ENCODE results near the gene BNC1. TPM values are rescaled to one million over a fixed set of nuclear protein-coding genes. Genes with fewer than 3 reads are reported as not detected.

Gene BNC1
- total RNA-seq, 1 donor from 2014 or later, result 0.11 TPM

- Histone ChIP-seq H3K4me3 (no peak overlapping the region), H3K4me1 (peaks cover 11% of the 10 kb centered on the region), H3K27me3 (ENCODE audit: low read depth) (peaks cover 43% of the 10 kb centered on the region), H3K27ac (replicated peaks) (no peak overlapping the region), H3K9me3 (replicated peaks) (peaks cover 4% of the 10 kb centered on the region), H3K36me3 (no peaks in the 10 kb centered on the region)
- no peak for DNase-seq
- TF ChIP-seq, protein P1, sequence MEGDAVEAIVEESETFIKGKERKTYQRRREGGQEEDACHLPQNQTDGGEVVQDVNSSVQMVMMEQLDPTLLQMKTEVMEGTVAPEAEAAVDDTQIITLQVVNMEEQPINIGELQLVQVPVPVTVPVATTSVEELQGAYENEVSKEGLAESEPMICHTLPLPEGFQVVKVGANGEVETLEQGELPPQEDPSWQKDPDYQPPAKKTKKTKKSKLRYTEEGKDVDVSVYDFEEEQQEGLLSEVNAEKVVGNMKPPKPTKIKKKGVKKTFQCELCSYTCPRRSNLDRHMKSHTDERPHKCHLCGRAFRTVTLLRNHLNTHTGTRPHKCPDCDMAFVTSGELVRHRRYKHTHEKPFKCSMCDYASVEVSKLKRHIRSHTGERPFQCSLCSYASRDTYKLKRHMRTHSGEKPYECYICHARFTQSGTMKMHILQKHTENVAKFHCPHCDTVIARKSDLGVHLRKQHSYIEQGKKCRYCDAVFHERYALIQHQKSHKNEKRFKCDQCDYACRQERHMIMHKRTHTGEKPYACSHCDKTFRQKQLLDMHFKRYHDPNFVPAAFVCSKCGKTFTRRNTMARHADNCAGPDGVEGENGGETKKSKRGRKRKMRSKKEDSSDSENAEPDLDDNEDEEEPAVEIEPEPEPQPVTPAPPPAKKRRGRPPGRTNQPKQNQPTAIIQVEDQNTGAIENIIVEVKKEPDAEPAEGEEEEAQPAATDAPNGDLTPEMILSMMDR (IDR thresholded peaks at IDR 0.05; ENCODE audit: borderline replicate concordance), result no peak
- intact Hi-C loops (cut with micrococcal nuclease), result no loop called here
Observed at GRCh38 chr15:83305704-83306291, 21.3 kb upstream of the BNC1 start.

GRCh38 chr15:83304861-83305703 is 20.6 kb upstream of the BNC1 start:
- Histone ChIP-seq H3K4me1 (peaks cover 4% of the 10 kb centered on the region), H3K27me3 (ENCODE audit: low read depth) (peaks cover 43% of the 10 kb centered on the region), H3K36me3 (no peaks in the 10 kb centered on the region), H3K4me3 (no peak overlapping the region), H3K27ac (replicated peaks) (no peak overlapping the region), H3K9me3 (replicated peaks) (peaks cover 4% of the 10 kb centered on the region)
- no peak for DNase-seq
- intact Hi-C loops (cut with micrococcal nuclease), result no loop called here
- TF ChIP-seq, protein P1 (IDR thresholded peaks at IDR 0.05; ENCODE audit: borderline replicate concordance), result no peak

- Histone ChIP-seq H3K4me1 (no peaks in the 10 kb centered on the region), H3K27ac (replicated peaks) (no peak overlapping the region), H3K9me3 (replicated peaks) (peaks cover 4% of the 10 kb centered on the region), H3K4me3 (no peak overlapping the region), H3K36me3 (no peaks in the 10 kb centered on the region), H3K27me3 (ENCODE audit: low read depth) (peaks cover 43% of the 10 kb centered on the region)
- TF ChIP-seq, protein P1 (IDR thresholded peaks at IDR 0.05; ENCODE audit: borderline replicate concordance), result no peak
- intact Hi-C loops (cut with micrococcal nuclease), result no loop called here
- DNase-seq, result no peak
Observed at GRCh38 chr15:83303535-83303934, 19.1 kb upstream of the BNC1 start.

DNA sequence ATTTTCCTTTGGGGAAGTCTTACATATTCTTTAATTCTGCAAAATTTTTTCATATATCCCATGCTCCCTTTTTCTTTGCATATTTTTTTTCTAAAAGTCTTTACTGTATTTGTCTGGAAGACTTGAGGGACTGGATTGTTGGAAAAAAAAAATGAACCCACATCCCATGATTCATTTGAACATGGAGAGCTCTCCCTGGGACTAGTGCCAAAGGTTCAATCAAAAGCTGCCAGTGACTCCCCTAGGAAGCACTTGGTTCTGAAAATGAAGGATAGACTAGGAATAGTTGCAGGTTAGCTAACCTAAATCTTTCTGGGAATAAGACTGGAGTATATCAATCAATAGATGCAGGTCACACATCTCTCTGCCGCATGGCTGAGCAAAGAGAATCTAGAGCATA is 16.4 kb upstream of the BNC1 start:
- H3K4me3 ChIP-seq, result no peak overlapping the region
- H3K9me3 ChIP-seq (replicated peaks), result peaks cover 4% of the 10 kb centered on the region
- intact Hi-C loops (cut with micrococcal nuclease), result no loop called here
- no peak for DNase-seq
- H3K4me1 ChIP-seq, result no peaks in the 10 kb centered on the region
- peaks cover 48% of the 10 kb centered on the region for H3K27me3 ChIP-seq (ENCODE audit: low read depth)
- H3K36me3 ChIP-seq, result no peaks in the 10 kb centered on the region
- TF ChIP-seq, protein P1 (IDR thresholded peaks at IDR 0.05; ENCODE audit: borderline replicate concordance), result no peak
- no peak overlapping the region for H3K27ac ChIP-seq (replicated peaks)

GRCh38 chr15:83299462-83299861 is 15.0 kb upstream of the BNC1 start:
- Histone ChIP-seq H3K4me3 (no peak overlapping the region), H3K9me3 (replicated peaks) (peaks cover 4% of the 10 kb centered on the region), H3K36me3 (no peaks in the 10 kb centered on the region), H3K27ac (replicated peaks) (no peak overlapping the region), H3K4me1 (no peaks in the 10 kb centered on the region), H3K27me3 (ENCODE audit: low read depth) (peaks cover 50% of the 10 kb centered on the region)
- TF ChIP-seq, protein P1 (IDR thresholded peaks at IDR 0.05; ENCODE audit: borderline replicate concordance), result no peak
- DNase-seq, result no peak
- intact Hi-C loops (cut with micrococcal nuclease), result no loop called here
